B cell (primary cell): ENCODE data around the gene CEMIP2. TPM values are rescaled to one million over a fixed set of nuclear protein-coding genes. Genes with fewer than 3 reads are reported as not detected.

ENCODE experiments used
- ATAC-seq: fragments of 200-7000 bp; cut with Tn5 transposase; one replicate; pipeline ENCODE4 v1.10.0; 2021; ENCODE audit warnings: low read depth, mild to moderate bottlenecking, moderate number of reproducible peaks, moderate library complexity
- CTCF ChIA-PET: fragments of 350-600 bp; sonication (Branson Sonifier 250); formaldehyde crosslinking; loops from one replicate; lab custom pipeline; 2021; ENCODE audit warnings: antibody characterized with exemption, inconsistent platforms; lab: Charles Lee
- POLR2A ChIA-PET: fragments of 350-600 bp; sonication (Branson Sonifier 250); formaldehyde crosslinking; loops from one replicate; lab custom pipeline; 2021; ENCODE audit warnings: antibody characterized with exemption; lab: Charles Lee
- DNase-seq: peaks from one replicate; pipeline ENCODE4 v3.0.0; 2013
- H2AFZ ChIP-seq: 2 replicates; pipeline ENCODE4 v1.6.1; 2012; ENCODE audit warnings: mild to moderate bottlenecking, low read depth, low read length; ENCODE audit not compliant: insufficient read depth, poor library complexity, severe bottlenecking
- H3K27ac ChIP-seq, 2 donors: 1 replicate in 1 of 2; 2 replicates in 1 of 2; pipeline ENCODE4 v1.5.1; 2012 to 2013; ENCODE audit warnings: low read length in 2 of 2, mild to moderate bottlenecking in 2 of 2, moderate library complexity in 1 of 2
- H3K27me3 ChIP-seq, 4 experiments: fragments of 200-600 bp in 1 of 4; sonication (generic) in 1 of 4; replicated peaks in 1 of 4; 1 replicate in 2 of 4; 2 replicates in 2 of 4; pipeline versions ENCODE4 v1.6.1 to v1.7.0; 2013 to 2016; ENCODE audit warnings: low read length in 3 of 4, mild to moderate bottlenecking in 2 of 4, mixed read lengths in 1 of 4, moderate library complexity in 1 of 4; ENCODE audit not compliant: insufficient read depth in 4 of 4, control insufficient read depth in 3 of 4; ENCODE audit errors: control extremely low read depth in 1 of 4
- H3K36me3 ChIP-seq, 2 experiments: replicated peaks in 1 of 2; 1 replicate in 1 of 2; 2 replicates in 1 of 2; pipeline versions ENCODE4 v1.6.1 to v1.7.1; 2013; ENCODE audit warnings: low read length in 1 of 2; ENCODE audit not compliant: insufficient read depth in 2 of 2, control insufficient read depth in 1 of 2; ENCODE audit errors: control extremely low read depth in 1 of 2, extremely low read depth in 1 of 2
- H3K4me1 ChIP-seq, 2 donors: fragments of 200-600 bp in 1 of 2; sonication (generic) in 1 of 2; 1 replicate in 1 of 2; 2 replicates in 1 of 2; pipeline versions ENCODE4 v1.5.1 to v1.6.1; 2013 to 2017; ENCODE audit warnings: low read length in 2 of 2; ENCODE audit not compliant: control insufficient read depth in 2 of 2, insufficient read depth in 2 of 2
- H3K4me2 ChIP-seq: replicated peaks from 2 replicates; pipeline ENCODE3; 2012; ENCODE audit warnings: mild to moderate bottlenecking, low read depth, low read length; ENCODE audit not compliant: poor library complexity, severe bottlenecking
- H3K4me3 ChIP-seq, 5 experiments: fragments of 200-600 bp in 1 of 5; sonication (generic) in 1 of 5; 1 replicate in 3 of 5; 2 replicates in 2 of 5; pipeline versions ENCODE4 v1.5.1 to v1.7.0; 2011 to 2016; ENCODE audit warnings: low read length in 4 of 5, mild to moderate bottlenecking in 4 of 5, low read depth in 2 of 5, control low read depth in 1 of 5, moderate library complexity in 1 of 5; ENCODE audit not compliant: insufficient read depth in 1 of 5; ENCODE audit errors: control extremely low read depth in 1 of 5, extremely low read depth in 1 of 5
- H3K79me2 ChIP-seq: fragments of 200-600 bp; sonication (generic); one replicate; pipeline ENCODE4 v1.6.0; 2016; ENCODE audit warnings: low read length; ENCODE audit not compliant: control insufficient read depth, insufficient read depth
- H3K9ac ChIP-seq: fragments of 200-600 bp; sonication (generic); 2 replicates; pipeline ENCODE4 v1.6.1; 2017; ENCODE audit warnings: mild to moderate bottlenecking, low read length, moderate library complexity
- H3K9me3 ChIP-seq, 3 donors: one replicate each; pipeline versions ENCODE4 v1.6.1 to v1.7.1; 2013; ENCODE audit warnings: low read length in 2 of 3; ENCODE audit not compliant: control insufficient read depth in 2 of 3, insufficient read depth in 1 of 3; ENCODE audit errors: control extremely low read depth in 1 of 3
- H4K20me1 ChIP-seq: 2 replicates; pipeline ENCODE4 v1.6.0; 2012; ENCODE audit warnings: mild to moderate bottlenecking, low read length; ENCODE audit not compliant: insufficient read depth, control insufficient read depth, poor library complexity, severe bottlenecking
- H3K27ac Mint-ChIP-seq: one replicate; pipeline ENCODE4 v1.8.0; 2021; ENCODE audit warnings: mixed read lengths
- H3K27me3 Mint-ChIP-seq: one replicate; pipeline ENCODE4 v1.8.0; 2021; ENCODE audit warnings: mixed read lengths
- H3K4me1 Mint-ChIP-seq: one replicate; pipeline ENCODE4 v1.8.0; 2021; ENCODE audit warnings: mixed read lengths
- H3K4me3 Mint-ChIP-seq: one replicate; pipeline ENCODE4 v1.8.0; 2021; ENCODE audit warnings: mixed read lengths
- H3K9me3 Mint-ChIP-seq: one replicate; pipeline ENCODE4 v1.8.0; 2022; ENCODE audit warnings: mixed read lengths; ENCODE audit not compliant: insufficient read depth
- EZH2 ChIP-seq: IDR thresholded peaks from 2 replicates; pipeline ENCODE4 v1.6.1; 2012; ENCODE audit warnings: borderline replicate concordance, low read depth, mild to moderate bottlenecking, moderate library complexity, low read length; ENCODE audit not compliant: insufficient read depth, poor library complexity, severe bottlenecking
- WGBS: methylation state at CpG from one replicate; pipeline ENCODE4 v1.1.5; 2013; ENCODE audit warnings: missing lambda C conversion rate; ENCODE audit not compliant: insufficient coverage; 5-methylcytosine and 5-hydroxymethylcytosine counted together
- intact Hi-C: fragments of 100-400 bp; cut with micrococcal nuclease; formaldehyde crosslinking; loops from one replicate; pipeline ENCODE4 v1.10.0; 2022
- polyA plus RNA-seq: library from polyadenylated mRNA; depleted of rRNA; stranded (reverse); fragments of >200 nt; gene quantifications from 2 replicates; pipeline ENCODE4 v1.2.3, GENCODE V29; 2012
- total RNA-seq, 2 donors: library from RNA; stranded (reverse); fragments of 120-200 nt in 1 of 2; gene quantifications; 1 replicate in 1 of 2; 2 replicates in 1 of 2; pipeline versions ENCODE4 v1.2.3 to v1.2.4, GENCODE V29; 2013 to 2022
- TF ChIP-seq, protein P1 (sequence below): fragments of 200-600 bp; IDR thresholded peaks from one replicate; pipeline ENCODE4 v1.8.0; 2022; ENCODE audit warnings: antibody characterized with exemption, mild to moderate bottlenecking

CEMIP2 gene
- total and polyA plus RNA-seq, 2 donors (not counting 1 experiment from before 2014, with no cell fraction given): 35.4 to 90.6 TPM

DNA sequence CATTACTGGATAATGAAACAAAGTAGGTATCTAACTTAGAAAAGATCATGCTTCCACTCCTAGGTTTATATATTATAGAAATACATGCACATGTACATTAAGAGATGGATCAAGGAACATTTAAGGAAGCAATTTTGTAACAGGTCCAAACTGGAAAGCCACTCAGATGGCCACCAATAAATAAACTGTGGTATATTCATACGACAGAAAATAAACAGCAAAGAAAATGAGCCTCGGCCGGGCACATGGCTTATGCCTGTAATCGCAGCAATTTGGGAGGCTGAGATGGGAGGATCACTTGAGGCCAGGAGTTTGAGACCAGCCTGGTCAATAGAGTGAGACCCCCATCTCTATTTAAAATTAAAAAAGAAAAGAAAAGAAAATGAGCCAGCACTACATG is 25.6 kb downstream of the CEMIP2 start:
- WGBS: no CpG with 5 or more reads among the region's 4 CpGs
- H3K4me1 ChIP-seq: peaks cover 0 to 5% of the 10 kb centered on the region in 2 donors
- ChIA-PET POLR2A (no interaction called here), CTCF (interaction anchor here (1.5 kb wide), 1 partner anchor 26 kb away, joined by 3 read pairs; no protein-coding TSS in a partner anchor)
- H3K27ac Mint-ChIP-seq: no peak overlapping the region
- peaks cover 7% of the 10 kb centered on the region for H4K20me1 ChIP-seq
- H3K27me3 Mint-ChIP-seq: no peaks in the 10 kb centered on the region
- no peak overlapping the region for H3K4me3 ChIP-seq
- DNase-seq (no peak), ATAC-seq (no peak)
- intact Hi-C loops: no loop called here
- H3K4me3 Mint-ChIP-seq: no peak overlapping the region
- no peak overlapping the region for H3K9ac ChIP-seq
- no peak overlapping the region for H2AFZ ChIP-seq
- no peaks in the 10 kb centered on the region for H3K9me3 Mint-ChIP-seq
- H3K4me1 Mint-ChIP-seq: peaks cover 22% of the 10 kb centered on the region
- H3K36me3 ChIP-seq: peaks cover 9 to 43% of the 10 kb centered on the region in 2 experiments
- H3K27ac ChIP-seq: no peak overlapping the region
- H3K9me3 ChIP-seq: no peaks in the 10 kb centered on the region
- H3K79me2 ChIP-seq: peaks cover 25% of the 10 kb centered on the region
- H3K27me3 ChIP-seq: no peaks in the 10 kb centered on the region
- TF ChIP-seq EZH2: no peak
- TF ChIP-seq, protein P1, sequence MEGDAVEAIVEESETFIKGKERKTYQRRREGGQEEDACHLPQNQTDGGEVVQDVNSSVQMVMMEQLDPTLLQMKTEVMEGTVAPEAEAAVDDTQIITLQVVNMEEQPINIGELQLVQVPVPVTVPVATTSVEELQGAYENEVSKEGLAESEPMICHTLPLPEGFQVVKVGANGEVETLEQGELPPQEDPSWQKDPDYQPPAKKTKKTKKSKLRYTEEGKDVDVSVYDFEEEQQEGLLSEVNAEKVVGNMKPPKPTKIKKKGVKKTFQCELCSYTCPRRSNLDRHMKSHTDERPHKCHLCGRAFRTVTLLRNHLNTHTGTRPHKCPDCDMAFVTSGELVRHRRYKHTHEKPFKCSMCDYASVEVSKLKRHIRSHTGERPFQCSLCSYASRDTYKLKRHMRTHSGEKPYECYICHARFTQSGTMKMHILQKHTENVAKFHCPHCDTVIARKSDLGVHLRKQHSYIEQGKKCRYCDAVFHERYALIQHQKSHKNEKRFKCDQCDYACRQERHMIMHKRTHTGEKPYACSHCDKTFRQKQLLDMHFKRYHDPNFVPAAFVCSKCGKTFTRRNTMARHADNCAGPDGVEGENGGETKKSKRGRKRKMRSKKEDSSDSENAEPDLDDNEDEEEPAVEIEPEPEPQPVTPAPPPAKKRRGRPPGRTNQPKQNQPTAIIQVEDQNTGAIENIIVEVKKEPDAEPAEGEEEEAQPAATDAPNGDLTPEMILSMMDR: no peak
- no peak overlapping the region for H3K4me2 ChIP-seq

DNA sequence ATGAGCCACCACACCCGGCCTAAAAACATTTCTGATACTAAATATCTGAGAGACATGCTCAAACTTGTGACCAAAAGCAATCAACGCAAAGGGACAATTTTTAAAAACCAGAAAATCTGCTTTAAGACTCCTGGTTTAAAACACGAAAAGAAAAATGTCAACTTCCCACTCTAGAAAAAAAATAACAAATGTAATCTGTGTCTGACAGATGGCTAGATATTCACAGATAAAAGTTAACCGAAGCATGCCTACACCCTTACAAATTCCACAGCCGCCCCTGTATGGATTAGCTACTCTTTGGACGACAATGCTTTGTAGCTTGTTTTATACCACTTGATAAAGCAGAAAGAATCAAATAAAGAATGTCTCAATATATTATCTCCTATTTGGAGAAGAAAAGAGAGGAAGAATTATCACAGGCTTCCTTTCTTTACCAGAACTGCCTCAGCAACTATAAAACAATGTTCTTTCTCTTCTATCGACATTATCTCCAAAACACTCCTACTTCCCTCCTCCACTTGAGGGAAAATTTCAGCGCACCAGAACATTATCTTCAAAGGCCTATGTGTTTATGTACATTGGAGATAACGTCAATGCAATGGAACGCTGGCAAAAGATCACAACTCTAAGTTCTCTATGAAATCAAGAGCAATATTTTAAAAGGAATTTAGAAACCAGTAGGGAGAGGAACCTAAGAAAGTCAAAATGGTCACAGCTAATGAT is 26.2 kb downstream of the CEMIP2 start:
- Histone ChIP-seq H3K27ac (no peak overlapping the region), H3K9ac (no peak overlapping the region), H3K4me2 (no peak overlapping the region), H3K79me2 (peaks cover 20% of the 10 kb centered on the region), H3K4me1 (no peaks in the 10 kb centered on the region), H2AFZ (no peak overlapping the region), H3K27me3 (no peaks in the 10 kb centered on the region), H3K36me3 (peaks cover 9 to 48% of the 10 kb centered on the region in 2 experiments), H4K20me1 (peaks cover 7% of the 10 kb centered on the region), H3K4me3 (no peak overlapping the region), H3K9me3 (no peaks in the 10 kb centered on the region)
- ATAC-seq (no peak), DNase-seq (no peak)
- CTCF ChIA-PET: interaction anchor here (1.5 kb wide), 1 partner anchor 26 kb away, joined by 3 read pairs; no protein-coding TSS in a partner anchor
- WGBS: 73% methylated on average over 2 of the region's 10 CpGs
- no peak overlapping the region for H3K4me3 Mint-ChIP-seq
- POLR2A ChIA-PET: no interaction called here
- H3K9me3 Mint-ChIP-seq: no peaks in the 10 kb centered on the region
- peak overlapping the region; percentile 50 for H3K27ac Mint-ChIP-seq
- H3K4me1 Mint-ChIP-seq: peaks cover 16% of the 10 kb centered on the region
- intact Hi-C loops: no loop called here
- no peak for TF ChIP-seq EZH2
- TF ChIP-seq, protein P1: no peak
- no peaks in the 10 kb centered on the region for H3K27me3 Mint-ChIP-seq
